ENCODE data around the gene BLOC1S5.
A peak's percentile ranks its signal among the peaks of the same experiment; 100 is the strongest.

Gene BLOC1S5

DNA sequence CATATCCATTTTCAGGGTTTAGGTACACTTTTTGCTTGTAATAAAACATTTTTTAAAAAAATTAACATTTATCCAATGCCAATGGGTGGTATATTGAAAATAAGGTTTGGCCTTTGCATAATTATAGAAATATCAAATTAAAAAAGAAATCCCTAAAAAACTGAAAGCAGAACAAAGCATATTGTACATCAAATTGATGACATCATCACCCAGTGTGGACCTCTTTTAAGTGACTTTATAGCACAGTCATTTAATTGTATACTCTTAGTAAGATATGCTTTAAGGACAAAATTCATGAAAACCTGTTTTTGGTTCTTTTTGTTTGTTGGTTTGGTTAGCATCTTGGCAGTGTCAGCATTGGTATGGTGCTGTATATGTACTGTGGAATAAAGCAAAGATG, 39.5 kb upstream of the BLOC1S5 start:
- H3K4me3 ChIP-seq = no peak overlapping the region
- no peak overlapping the region for H3K4me2 ChIP-seq
- H3K9me3 ChIP-seq (replicated peaks in 1 of 11) = peaks cover 0 to 7% (median 0%) of the 10 kb centered on the region in 11 experiments; a peak in 5 of 22 replicates
- peaks cover 0 to 20% (median 3%) of the 10 kb centered on the region in 11 experiments; a peak in 6 of 22 replicates for H4K20me1 ChIP-seq
- H3K36me3 ChIP-seq = peaks cover 0 to 23% (median 21%) of the 10 kb centered on the region in 11 experiments; a peak in 19 of 22 replicates
- peaks cover 9 to 32% (median 19%) of the 10 kb centered on the region in 10 experiments for H3K4me1 ChIP-seq
- no peaks in the 10 kb centered on the region for H3K27me3 ChIP-seq
- TF ChIP-seq Cebpa-rat (IDR thresholded peaks at IDR 0.05) = no peak
- no peak overlapping the region for H3K9ac ChIP-seq
- no peak overlapping the region for H3K27ac ChIP-seq

DNA sequence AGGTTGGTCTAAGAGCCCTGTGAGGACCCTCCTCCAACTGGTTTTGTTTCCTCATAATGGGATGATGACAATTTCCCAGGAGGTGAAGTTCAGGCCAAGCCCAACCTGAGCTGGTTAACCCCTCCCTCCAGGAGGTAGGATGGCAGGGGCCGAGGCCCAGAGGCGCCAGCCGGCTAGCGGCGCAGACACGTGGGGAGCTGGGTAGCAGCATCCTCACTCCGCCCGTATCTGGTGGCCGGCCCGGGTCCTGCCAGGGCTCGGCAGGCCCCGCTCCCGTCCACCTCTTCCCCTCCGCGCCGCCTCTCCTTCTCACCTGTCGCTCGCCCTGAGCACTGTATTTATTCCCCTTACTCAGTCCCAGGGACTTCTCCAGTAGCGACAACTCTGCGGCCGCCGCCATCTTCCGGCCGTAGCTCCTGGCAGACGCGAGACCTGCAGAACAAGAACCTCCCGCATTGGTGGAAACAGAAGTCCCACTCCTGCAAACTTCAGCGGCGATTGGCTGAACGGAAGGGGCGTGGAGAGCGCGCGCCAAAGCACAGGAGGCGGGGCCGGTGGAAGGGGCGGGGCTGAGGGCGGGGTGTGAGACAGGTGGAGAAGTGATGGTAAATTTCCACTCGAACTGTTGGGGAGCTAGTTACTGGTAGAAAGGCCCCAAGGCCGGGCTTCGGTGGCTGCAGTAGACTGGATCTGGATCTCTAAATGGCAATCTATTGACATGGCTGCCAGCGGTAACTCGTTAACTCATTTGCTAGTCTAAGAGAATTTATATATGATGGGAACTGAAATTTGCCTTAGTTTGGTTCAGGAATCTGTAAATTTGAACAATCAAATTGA, 38.2 kb upstream of the BLOC1S5 start, which contains the start of gene EEF1E1:
Gene EEF1E1 (minus strand): TSS at position 427 of the 837 bp plus-strand sequence. CDS start 27 bp downstream, at position 400.
- peaks cover 0 to 37% (median 32%) of the 10 kb centered on the region in 11 experiments; a peak in 20 of 22 replicates for H3K36me3 ChIP-seq
- no peaks in the 10 kb centered on the region for H3K27me3 ChIP-seq
- peaks cover 0 to 5% (median 0%) of the 10 kb centered on the region in 11 experiments; a peak in 5 of 22 replicates for H3K9me3 ChIP-seq (replicated peaks in 1 of 11)
- H4K20me1 ChIP-seq = peaks cover 0 to 31% (median 8%) of the 10 kb centered on the region in 11 experiments; a peak in 7 of 22 replicates
- peak within 1 kb of the TSS; percentile 87 to 99 (median 95) for H3K4me3 ChIP-seq
- no peak for TF ChIP-seq Cebpa-rat (IDR thresholded peaks at IDR 0.05)
- peaks cover 9 to 20% (median 18%) of the 10 kb centered on the region in 10 experiments for H3K4me1 ChIP-seq
- H3K9ac ChIP-seq = peak within 1 kb of the TSS; percentile 77 to 93 (median 90)
- H3K27ac ChIP-seq = peak within 1 kb of the TSS; percentile 46 to 94 (median 88); a peak in 20 of 22 replicates
- H3K4me2 ChIP-seq = peak within 1 kb of the TSS; percentile 74 to 99 (median 92)

DNA sequence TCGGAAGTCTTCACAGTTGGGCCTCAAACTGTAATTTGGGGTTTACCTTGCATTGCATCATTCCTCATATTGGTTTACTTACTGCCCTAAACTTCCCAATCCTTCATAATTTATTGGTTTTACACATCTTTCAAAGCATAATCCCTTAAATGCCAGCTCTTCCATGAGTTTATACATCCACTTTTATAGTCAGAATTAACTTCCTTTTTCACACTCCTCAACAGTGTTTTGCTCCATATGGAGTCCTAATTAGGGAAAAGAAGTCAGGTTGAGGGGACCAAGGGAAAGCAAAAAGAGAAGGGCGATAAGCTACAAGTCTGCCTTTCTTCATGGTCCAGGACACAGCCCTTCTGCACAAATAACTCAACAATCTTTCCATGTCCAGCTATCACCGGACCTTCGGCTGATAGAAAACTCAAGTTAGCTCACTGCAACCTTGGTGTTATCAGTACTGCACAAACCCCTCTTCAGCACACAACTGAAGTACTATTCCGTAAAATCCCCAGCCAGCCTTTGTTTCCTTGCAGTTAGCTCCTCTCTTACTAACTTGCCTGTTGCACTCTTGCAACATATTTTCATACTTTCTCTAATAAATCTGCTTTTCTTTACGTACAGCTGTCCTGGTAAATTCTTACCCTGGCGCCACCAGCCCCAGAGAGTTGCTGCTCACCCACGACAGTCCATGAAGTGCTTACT, 36.1 kb upstream of the BLOC1S5 start:
- peak overlapping the region in 6 of 10 experiments; percentile 19 to 97 (median 95); a peak in 9 of 20 replicates for H3K4me3 ChIP-seq
- peaks cover 0 to 4% (median 0%) of the 10 kb centered on the region in 11 experiments; a peak in 1 of 22 replicates for H3K9me3 ChIP-seq (replicated peaks in 1 of 11)
- H4K20me1 ChIP-seq = peaks cover 0 to 36% (median 8%) of the 10 kb centered on the region in 11 experiments; a peak in 7 of 22 replicates
- H3K4me2 ChIP-seq = peak overlapping the region; percentile 21 to 99 (median 74); a peak in 21 of 22 replicates
- H3K4me1 ChIP-seq = peaks cover 9 to 20% (median 18%) of the 10 kb centered on the region in 10 experiments
- no peak overlapping the region for H3K9ac ChIP-seq
- no peak overlapping the region for H3K27ac ChIP-seq
- H3K36me3 ChIP-seq = peaks cover 20 to 57% (median 52%) of the 10 kb centered on the region in 11 experiments
- TF ChIP-seq Cebpa-rat (IDR thresholded peaks at IDR 0.05) = no peak
- H3K27me3 ChIP-seq = no peaks in the 10 kb centered on the region

DNA sequence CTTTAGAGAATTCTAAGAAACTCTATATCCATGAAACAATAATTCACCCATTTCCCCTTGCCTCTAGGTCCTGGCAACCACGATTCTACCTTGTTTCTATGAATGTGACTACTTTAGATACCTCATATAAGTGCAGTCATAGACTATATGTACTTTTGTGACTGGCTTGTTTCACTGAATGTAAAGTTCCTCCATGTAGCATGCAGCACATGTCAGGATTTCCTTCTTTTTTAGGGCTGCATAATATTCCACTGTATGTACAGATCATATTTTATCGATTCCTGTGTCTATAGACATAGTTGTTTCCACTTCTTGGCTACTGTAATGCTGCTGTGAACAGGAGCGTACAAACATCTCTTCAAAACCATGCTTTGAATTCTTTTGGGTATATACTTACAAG, 26.5 kb upstream of the BLOC1S5 start:
- Histone ChIP-seq H3K4me3 (no peak overlapping the region), H3K27ac (no peak overlapping the region), H4K20me1 (peaks cover 0 to 7% (median 0%) of the 10 kb centered on the region in 11 experiments; a peak in 4 of 22 replicates), H3K27me3 (no peaks in the 10 kb centered on the region), H3K9me3 (replicated peaks in 1 of 11) (peaks cover 32 to 48% (median 40%) of the 10 kb centered on the region in 11 experiments), H3K4me1 (peaks cover 0 to 10% (median under 1%) of the 10 kb centered on the region in 10 experiments; a peak in 11 of 20 replicates), H3K9ac (no peak overlapping the region), H3K4me2 (no peak overlapping the region), H3K36me3 (peaks cover 78 to 100% (median 97%) of the 10 kb centered on the region in 11 experiments)
- no peak for TF ChIP-seq Cebpa-rat (IDR thresholded peaks at IDR 0.05)

DNA sequence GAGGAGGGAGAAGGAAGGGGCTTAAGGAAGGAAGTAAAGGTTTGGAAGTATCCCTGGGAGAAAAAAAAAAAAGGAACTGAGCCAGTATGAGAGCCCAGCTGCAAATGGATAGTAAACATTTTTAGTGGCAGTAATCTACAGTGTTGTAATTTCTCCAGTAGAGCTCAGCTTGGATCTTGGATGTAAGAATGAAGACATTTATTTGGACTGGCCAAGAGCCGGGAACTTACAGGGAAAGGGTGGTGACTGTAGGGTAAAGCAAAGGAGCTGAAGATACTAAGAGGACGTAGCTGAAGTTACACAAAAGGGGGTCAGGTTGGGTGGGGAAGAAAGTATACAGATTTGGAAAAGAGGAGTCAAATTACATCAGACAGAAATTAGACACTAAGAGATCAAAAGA, 24.7 kb upstream of the BLOC1S5 start:
- Histone ChIP-seq H3K4me2 (no peak overlapping the region), H4K20me1 (peaks cover 0 to 7% (median 0%) of the 10 kb centered on the region in 11 experiments; a peak in 2 of 22 replicates), H3K9ac (no peak overlapping the region), H3K4me1 (peaks cover 0 to 27% (median 17%) of the 10 kb centered on the region in 10 experiments; a peak in 15 of 20 replicates), H3K9me3 (replicated peaks in 1 of 11) (peaks cover 32 to 48% (median 40%) of the 10 kb centered on the region in 11 experiments), H3K27ac (no peak overlapping the region), H3K27me3 (no peaks in the 10 kb centered on the region), H3K4me3 (no peak overlapping the region), H3K36me3 (peaks cover 62 to 100% (median 94%) of the 10 kb centered on the region in 11 experiments)
- no peak for TF ChIP-seq Cebpa-rat (IDR thresholded peaks at IDR 0.05)

DNA sequence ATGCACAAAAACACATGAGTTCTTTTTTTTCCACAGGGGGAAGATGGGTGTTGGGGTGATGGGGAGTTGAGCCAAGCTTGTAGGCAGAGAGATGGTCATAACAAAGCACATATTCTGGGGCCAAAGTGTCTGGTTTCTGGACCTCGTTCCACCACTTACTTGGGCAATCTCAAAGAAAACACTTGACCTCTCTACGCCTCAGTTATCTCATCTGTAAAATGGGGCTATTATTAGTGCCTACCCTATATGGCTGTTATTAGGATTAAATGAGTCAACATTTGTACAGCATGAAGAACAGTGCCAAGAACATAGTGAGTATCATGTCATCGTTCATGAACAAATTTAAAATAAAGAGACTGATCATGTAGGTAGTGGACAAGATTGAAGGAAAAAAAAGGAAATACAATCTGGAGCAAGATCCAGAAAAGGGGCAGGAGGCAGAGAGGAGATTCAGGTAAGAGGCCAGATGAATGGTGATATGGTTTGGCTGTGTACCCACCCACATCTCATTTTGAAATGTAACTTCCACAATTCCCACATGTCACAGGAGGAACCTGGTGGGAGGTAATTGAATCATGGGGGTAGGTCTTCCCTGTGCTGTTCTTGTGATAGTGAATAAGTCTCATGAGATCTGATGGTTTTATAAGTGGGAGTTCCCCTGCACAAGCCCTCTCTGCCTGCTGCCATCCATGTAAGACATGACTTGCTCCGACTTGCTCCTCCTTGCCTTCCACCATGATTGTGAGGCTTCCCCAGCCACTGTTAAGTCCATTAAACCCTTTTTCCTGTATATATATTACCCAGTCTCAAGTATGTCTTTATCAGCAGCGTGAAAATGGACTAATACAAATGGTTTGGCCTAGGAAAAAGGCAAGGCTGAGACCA, 23.9 kb upstream of the BLOC1S5 start:
- Histone ChIP-seq H3K9ac (no peak overlapping the region), H3K4me3 (no peak overlapping the region; a peak in 2 of 20 replicates), H3K36me3 (peaks cover 59 to 100% (median 97%) of the 10 kb centered on the region in 11 experiments), H3K27me3 (no peaks in the 10 kb centered on the region), H4K20me1 (peaks cover 0 to 7% (median 0%) of the 10 kb centered on the region in 11 experiments; a peak in 1 of 22 replicates), H3K4me1 (peaks cover 0 to 35% (median 25%) of the 10 kb centered on the region in 10 experiments; a peak in 15 of 20 replicates), H3K27ac (no peak overlapping the region), H3K4me2 (no peak overlapping the region), H3K9me3 (replicated peaks in 1 of 11) (peaks cover 32 to 48% (median 40%) of the 10 kb centered on the region in 11 experiments)
- no peak for TF ChIP-seq Cebpa-rat (IDR thresholded peaks at IDR 0.05)

DNA sequence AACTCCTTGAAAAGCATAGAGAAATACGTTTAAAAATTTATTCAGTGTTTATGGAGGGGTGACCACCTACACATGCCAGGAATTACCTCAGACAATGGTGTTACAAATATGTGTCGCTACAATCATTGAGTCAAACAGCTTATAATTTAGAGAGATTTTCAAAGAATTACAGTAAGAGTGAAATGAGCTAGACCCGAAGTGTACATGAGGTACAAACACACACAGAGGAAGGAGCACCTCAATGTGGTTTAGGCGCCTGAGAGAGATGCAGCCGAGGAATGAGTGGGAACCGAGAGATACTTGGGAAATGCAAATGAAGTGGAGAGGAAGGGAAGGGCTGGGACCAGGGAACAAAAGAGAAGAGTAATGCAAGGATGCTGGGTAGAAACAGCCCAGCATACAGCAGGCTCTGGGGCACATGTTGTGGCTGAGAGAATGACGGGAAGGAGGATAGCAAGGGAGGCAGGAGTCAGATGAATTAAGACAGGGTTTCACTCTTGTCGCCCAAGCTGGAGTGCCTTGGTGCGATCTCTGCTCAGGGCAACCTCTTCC, 22.6 kb upstream of the BLOC1S5 start:
- peaks cover 55 to 100% (median 95%) of the 10 kb centered on the region in 11 experiments for H3K36me3 ChIP-seq
- H3K27ac ChIP-seq = peak overlapping the region in 2 of 11 experiments; percentile 92 to 95; a peak in 2 of 22 replicates
- H3K9me3 ChIP-seq (replicated peaks in 1 of 11) = peaks cover 32 to 44% (median 37%) of the 10 kb centered on the region in 11 experiments
- TF ChIP-seq Cebpa-rat (IDR thresholded peaks at IDR 0.05) = no peak
- H3K4me1 ChIP-seq = peaks cover 0 to 48% (median 36%) of the 10 kb centered on the region in 10 experiments; a peak in 16 of 20 replicates
- no peak overlapping the region for H3K4me2 ChIP-seq
- no peaks in the 10 kb centered on the region for H3K27me3 ChIP-seq
- peaks cover 0 to 2% (median 0%) of the 10 kb centered on the region in 11 experiments; a peak in 1 of 22 replicates for H4K20me1 ChIP-seq
- no peak overlapping the region for H3K9ac ChIP-seq
- H3K4me3 ChIP-seq = no peak overlapping the region

Data from BLaER1 treated with 17β-estradiol and CSF1 and Interleukin-3, amounts not matched to agents 10 nM and 100 nM (cell line).